ENCODE data around the gene LILRA6. TPM values are rescaled to one million over a fixed set of nuclear protein-coding genes. Genes with fewer than 3 reads are reported as not detected.
A peak's percentile ranks its signal among the peaks of the same experiment; 100 is the strongest.

LILRA6 gene
- total and polyA plus RNA-seq, 2 of the 8 experiments (the other 6 are each of a cell fraction or from before 2014, with no cell fraction given) = not detected

- Histone ChIP-seq H2BK120ac (replicated peaks; ENCODE audit: low read depth, low read length) (no peak overlapping the region), H4K20me1 (replicated peaks in 1 of 2; ENCODE audit: control insufficient read depth in 1 of 2, insufficient read depth in 2 of 2, low read length in 2 of 2) (no peaks in the 10 kb centered on the region), H4K8ac (ENCODE audit: extremely low read depth, insufficient read depth, low read length) (peak overlapping the region; percentile 51; the same call in 1 of the 2 replicates), H3K79me2 (ENCODE audit: control insufficient read depth in 1 of 2, insufficient read depth in 2 of 2, low read length in 2 of 2) (no peaks in the 10 kb centered on the region), H2BK5ac (ENCODE audit: low read depth, low read length) (no peak overlapping the region), H3K9ac (replicated peaks in 1 of 4; ENCODE audit: extremely low read depth in 1 of 4, low read depth in 3 of 4, low read length in 3 of 4) (no peak overlapping the region), H2BK20ac (ENCODE audit: low read length) (no peak overlapping the region), H4K5ac (ENCODE audit: insufficient read length, low read depth, low read length) (no peak overlapping the region), H3K9me3 (ENCODE audit: insufficient read depth in 2 of 2, low read depth in 1 of 2, low read length in 1 of 2) (peaks cover 4 to 6% of the 10 kb centered on the region in 2 experiments; a peak in 2 of 4 replicates), H3K4ac (replicated peaks; ENCODE audit: insufficient read length, low read depth, low read length) (no peak overlapping the region), H3K27ac (ENCODE audit: low read depth, low read length) (no peak overlapping the region), H3K23me2 (ENCODE audit: low read depth, low read length) (no peaks in the 10 kb centered on the region), H2BK15ac (ENCODE audit: low read length) (no peak overlapping the region), H3K4me2 (ENCODE audit: insufficient read depth in 1 of 2, low read depth in 2 of 2, low read length in 2 of 2) (peak overlapping the region in 1 of 2 experiments; percentile 41; a peak in 1 of 4 replicates), H3K4me1 (replicated peaks in 1 of 4; ENCODE audit: control insufficient read depth in 3 of 4, insufficient read depth in 4 of 4, low read length in 3 of 4) (no peaks in the 10 kb centered on the region), H3K56ac (replicated peaks; ENCODE audit: insufficient read length, low read depth, low read length) (no peak overlapping the region), H3K36me3 (ENCODE audit: control insufficient read depth in 2 of 4, insufficient read depth in 4 of 4, low read length in 3 of 4) (no peaks in the 10 kb centered on the region), H2BK12ac (ENCODE audit: low read depth, low read length) (no peak overlapping the region), H3K23ac (ENCODE audit: insufficient read length) (no peak overlapping the region), H3K18ac (ENCODE audit: extremely low read depth, low read length) (no peak overlapping the region), H3K4me3 (ENCODE audit: extremely low read depth in 1 of 4, insufficient read depth in 2 of 4, low read depth in 3 of 4, low read length in 4 of 4) (no peak overlapping the region; a peak in 2 of 8 replicates), H2AFZ (ENCODE audit: low read length) (0 out of 2 replicates have a peak overlapping the region, but pooled peaks have one; percentile 82), H3K79me1 (ENCODE audit: low read depth, low read length) (no peaks in the 10 kb centered on the region), H3K27me3 (replicated peaks in 1 of 4; ENCODE audit: control insufficient read depth in 3 of 4, extremely low read depth in 1 of 4, insufficient read depth in 3 of 4, low read length in 3 of 4) (peaks cover 0 to 7% (median 2%) of the 10 kb centered on the region in 4 experiments; a peak in 3 of 7 replicates), H3K14ac (ENCODE audit: insufficient read length) (no peak overlapping the region), H4K91ac (replicated peaks; ENCODE audit: insufficient read length, low read length) (no peak overlapping the region), H2AK5ac (ENCODE audit: low read depth, low read length) (no peak overlapping the region)
- CTCF ChIA-PET (ENCODE audit: partially characterized antibody) = interaction anchor here (0.7 to 1.6 kb wide), 8 partner anchors 8 to 122 kb away, joined by 3 to 9 read pairs (median 4); partner anchors contain the start of genes LILRB3 and MBOAT7
- 33% methylated on average over 21 of the region's 21 CpGs; no CpG with 5 or more reads in 1 of the 2 experiments for WGBS, 2 experiments (ENCODE audit: extremely low coverage in 1 of 2, insufficient coverage in 1 of 2, insufficient read length in 1 of 2, insufficient replicate concordance in 2 of 2, low coverage in 1 of 2, low lambda C conversion rate in 2 of 2, missing lambda C conversion rate in 1 of 2)
- FAIRE-seq (peak; percentile 74), DNase-seq (ENCODE audit: low read depth in 1 of 2, low spot score in 2 of 2) (peak; percentile 56 to 99)
- POLR2A ChIA-PET (ENCODE audit: partially characterized antibody) = interaction anchor here (1.1 to 2.1 kb wide), 3 partner anchors 8 to 31 kb away, joined by 3 to 12 read pairs (median 9); partner anchors contain the start of gene RPS9
- TF ChIP-seq, protein P1, sequence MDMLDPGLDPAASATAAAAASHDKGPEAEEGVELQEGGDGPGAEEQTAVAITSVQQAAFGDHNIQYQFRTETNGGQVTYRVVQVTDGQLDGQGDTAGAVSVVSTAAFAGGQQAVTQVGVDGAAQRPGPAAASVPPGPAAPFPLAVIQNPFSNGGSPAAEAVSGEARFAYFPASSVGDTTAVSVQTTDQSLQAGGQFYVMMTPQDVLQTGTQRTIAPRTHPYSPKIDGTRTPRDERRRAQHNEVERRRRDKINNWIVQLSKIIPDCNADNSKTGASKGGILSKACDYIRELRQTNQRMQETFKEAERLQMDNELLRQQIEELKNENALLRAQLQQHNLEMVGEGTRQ (IDR thresholded peaks at IDR 0.05; ENCODE audit: low read length) = no peak
- TF ChIP-seq RAD21 (IDR thresholded peaks at IDR 0.05 in 1 of 2, conservative IDR thresholded peaks at IDR 0.05 in 1 of 2; ENCODE audit: low read depth in 2 of 2, low read length in 2 of 2) (peak; percentile 80 to 87), FOSL1 (IDR thresholded peaks at IDR 0.05; ENCODE audit: insufficient read depth, low read depth, low read length) (no peak), POLR2A (IDR thresholded peaks at IDR 0.05; ENCODE audit: control extremely low read depth in 1 of 2, low read depth in 2 of 2, low read length in 2 of 2) (no peak), MAFK (IDR thresholded peaks at IDR 0.05; ENCODE audit: low read depth, low read length) (no peak), PHF8 (conservative IDR thresholded peaks at IDR 0.05; ENCODE audit: low read depth, low read length) (no peak)
- TF ChIP-seq, protein P2, sequence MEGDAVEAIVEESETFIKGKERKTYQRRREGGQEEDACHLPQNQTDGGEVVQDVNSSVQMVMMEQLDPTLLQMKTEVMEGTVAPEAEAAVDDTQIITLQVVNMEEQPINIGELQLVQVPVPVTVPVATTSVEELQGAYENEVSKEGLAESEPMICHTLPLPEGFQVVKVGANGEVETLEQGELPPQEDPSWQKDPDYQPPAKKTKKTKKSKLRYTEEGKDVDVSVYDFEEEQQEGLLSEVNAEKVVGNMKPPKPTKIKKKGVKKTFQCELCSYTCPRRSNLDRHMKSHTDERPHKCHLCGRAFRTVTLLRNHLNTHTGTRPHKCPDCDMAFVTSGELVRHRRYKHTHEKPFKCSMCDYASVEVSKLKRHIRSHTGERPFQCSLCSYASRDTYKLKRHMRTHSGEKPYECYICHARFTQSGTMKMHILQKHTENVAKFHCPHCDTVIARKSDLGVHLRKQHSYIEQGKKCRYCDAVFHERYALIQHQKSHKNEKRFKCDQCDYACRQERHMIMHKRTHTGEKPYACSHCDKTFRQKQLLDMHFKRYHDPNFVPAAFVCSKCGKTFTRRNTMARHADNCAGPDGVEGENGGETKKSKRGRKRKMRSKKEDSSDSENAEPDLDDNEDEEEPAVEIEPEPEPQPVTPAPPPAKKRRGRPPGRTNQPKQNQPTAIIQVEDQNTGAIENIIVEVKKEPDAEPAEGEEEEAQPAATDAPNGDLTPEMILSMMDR (IDR thresholded peaks at IDR 0.05; ENCODE audit: control extremely low read depth in 1 of 3, insufficient read depth in 1 of 3, low read depth in 1 of 3, low read length in 3 of 3) = peak; percentile 98
These were observed 11.3 kb downstream of the LILRA6 start for GRCh38 chr19:54231077-54231931.
